SJCRH30 (cell line): ENCODE results near the gene CHRNA1. TPM values are rescaled to one million over a fixed set of nuclear protein-coding genes. Genes with fewer than 3 reads are reported as not detected.
"Not testable (repeated sequence)": the region's sequence is repeated elsewhere in the genome, so short reads cannot be mapped to it uniquely, and the experiment has no call there.

ENCODE experiments used
- DNase-seq, 2 experiments: peaks; one replicate each; pipeline ENCODE4 v3.0.0-alpha.2; 2015 to 2020
- H3K27ac ChIP-seq: fragments of 250-450 bp; sonication (Bioruptor Pico); 2 replicates; pipeline ENCODE4 v1.5.1; 2020; ENCODE audit warnings: mild to moderate bottlenecking, moderate library complexity
- H3K27me3 ChIP-seq: fragments of 250-450 bp; sonication (Bioruptor Pico); 2 replicates; pipeline ENCODE4 v1.5.1; 2020; ENCODE audit warnings: mild to moderate bottlenecking, moderate library complexity
- H3K36me3 ChIP-seq: fragments of 250-450 bp; sonication (Bioruptor Pico); 2 replicates; pipeline ENCODE4 v1.5.1; 2020; ENCODE audit warnings: mild to moderate bottlenecking, moderate library complexity
- H3K4me1 ChIP-seq: fragments of 250-450 bp; sonication (Bioruptor Pico); 2 replicates; pipeline ENCODE4 v1.5.1; 2020; ENCODE audit warnings: mild to moderate bottlenecking, moderate library complexity
- H3K4me3 ChIP-seq: fragments of 250-450 bp; sonication (Bioruptor Pico); 2 replicates; pipeline ENCODE4 v1.5.1; 2020; ENCODE audit warnings: mild to moderate bottlenecking, moderate library complexity
- H3K9me3 ChIP-seq: fragments of 250-450 bp; sonication (Bioruptor Pico); replicated peaks from 2 replicates; pipeline ENCODE4 v1.5.1; 2020; ENCODE audit warnings: mild to moderate bottlenecking, moderate library complexity
- total RNA-seq: library from RNA; depleted of rRNA; stranded (reverse); fragments of >200 nt; shearing (Covaris generic); gene quantifications from 2 replicates; pipeline ENCODE4 v1.2.3, GENCODE V29; 2014

Gene CHRNA1
- total RNA-seq, 1 experiment from 2014 or later, result 375 TPM

- H3K4me3 ChIP-seq, result no peak overlapping the region
- no peak for DNase-seq
- no peaks in the 10 kb centered on the region for H3K27me3 ChIP-seq
- H3K4me1 ChIP-seq, result no peaks in the 10 kb centered on the region
- H3K36me3 ChIP-seq, result no peaks in the 10 kb centered on the region
- H3K9me3 ChIP-seq, result no peaks in the 10 kb centered on the region
- no peak overlapping the region for H3K27ac ChIP-seq
These were observed 38.1 kb downstream of the CHRNA1 start for GRCh38 chr2:174726212-174726611.

- no peak for DNase-seq
- no peaks in the 10 kb centered on the region for H3K27me3 ChIP-seq
These were observed 41.2 kb downstream of the CHRNA1 start for GRCh38 chr2:174722942-174723592.

GRCh38 chr2:174719016-174719415, 45.3 kb downstream of the CHRNA1 start:
- Histone ChIP-seq H3K27me3 (no peaks in the 10 kb centered on the region), H3K27ac (no peak overlapping the region), H3K36me3 (no peaks in the 10 kb centered on the region), H3K4me1 (no peaks in the 10 kb centered on the region), H3K4me3 (no peak overlapping the region), H3K9me3 (no peaks in the 10 kb centered on the region; the same call in 1 of the 2 replicates)
- no peak for DNase-seq

More at GRCh38 chr2:174722942-174723592, 41.2 kb downstream of the CHRNA1 start:
- no peak overlapping the region for H3K4me3 ChIP-seq
- H3K9me3 ChIP-seq, result no peaks in the 10 kb centered on the region; the same call in 1 of the 2 replicates
- no peaks in the 10 kb centered on the region for H3K4me1 ChIP-seq
- no peaks in the 10 kb centered on the region for H3K36me3 ChIP-seq
- no peak overlapping the region for H3K27ac ChIP-seq

DNA sequence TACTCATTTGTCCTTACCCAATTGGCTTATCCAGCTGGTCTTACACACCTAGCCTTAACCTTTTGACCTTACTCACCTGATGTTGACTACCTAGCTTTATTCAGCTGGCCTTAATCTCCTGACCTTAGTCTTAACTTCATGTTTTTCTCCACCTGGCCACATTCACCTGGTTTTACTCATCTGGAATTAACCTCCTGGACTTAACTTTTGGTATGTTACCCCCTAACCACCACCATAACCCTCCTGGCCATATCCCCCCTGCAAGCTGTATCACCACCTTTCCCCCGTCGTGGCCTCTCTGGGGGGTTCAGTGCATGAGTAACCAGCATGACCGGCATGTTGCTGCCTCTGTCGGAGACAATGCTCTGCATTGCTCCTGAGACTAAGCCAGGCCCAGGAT, 45.7 kb downstream of the CHRNA1 start:
- Histone ChIP-seq H3K27me3 (no peaks in the 10 kb centered on the region), H3K36me3 (no peaks in the 10 kb centered on the region), H3K27ac (no peak overlapping the region), H3K4me1 (no peaks in the 10 kb centered on the region), H3K9me3 (no peaks in the 10 kb centered on the region; the same call in 1 of the 2 replicates), H3K4me3 (no peak overlapping the region)
- no peak for DNase-seq

DNA sequence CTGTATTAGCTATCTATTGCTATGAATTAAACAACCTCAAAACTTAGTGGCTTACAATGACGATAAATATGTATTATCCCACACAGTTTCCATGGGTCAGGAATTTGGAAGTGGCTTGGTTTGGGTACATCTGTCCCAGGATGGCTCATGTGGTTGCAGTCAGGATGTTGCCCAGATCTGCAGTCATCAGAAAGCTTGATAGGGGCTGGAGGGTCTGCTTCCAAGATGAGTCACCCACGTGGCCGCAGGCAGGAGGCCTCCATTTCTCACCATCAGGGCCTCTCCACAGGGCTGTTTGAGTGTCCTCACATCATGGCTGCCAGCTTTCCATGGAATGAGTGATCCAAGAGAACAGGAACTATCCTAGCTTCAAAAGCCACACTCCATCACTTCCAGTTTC, 46.4 kb downstream of the CHRNA1 start:
- H3K27ac ChIP-seq, result no peak overlapping the region
- DNase-seq, result peak in 1 of 2 experiments; percentile 9
- H3K4me3 ChIP-seq, result no peak overlapping the region
- no peaks in the 10 kb centered on the region; the same call in 1 of the 2 replicates for H3K9me3 ChIP-seq
- H3K27me3 ChIP-seq, result no peaks in the 10 kb centered on the region
- H3K36me3 ChIP-seq, result no peaks in the 10 kb centered on the region
- H3K4me1 ChIP-seq, result no peaks in the 10 kb centered on the region

- no peaks in the 10 kb centered on the region for H3K4me1 ChIP-seq
- no peaks in the 10 kb centered on the region; the same call in 1 of the 2 replicates for H3K9me3 ChIP-seq
- H3K36me3 ChIP-seq, result no peaks in the 10 kb centered on the region
- H3K27me3 ChIP-seq, result no peaks in the 10 kb centered on the region
- H3K4me3 ChIP-seq, result no peak overlapping the region
- H3K27ac ChIP-seq, result no peak overlapping the region
- no peak for DNase-seq
These were observed 47.0 kb downstream of the CHRNA1 start for GRCh38 chr2:174717273-174717672.

DNA sequence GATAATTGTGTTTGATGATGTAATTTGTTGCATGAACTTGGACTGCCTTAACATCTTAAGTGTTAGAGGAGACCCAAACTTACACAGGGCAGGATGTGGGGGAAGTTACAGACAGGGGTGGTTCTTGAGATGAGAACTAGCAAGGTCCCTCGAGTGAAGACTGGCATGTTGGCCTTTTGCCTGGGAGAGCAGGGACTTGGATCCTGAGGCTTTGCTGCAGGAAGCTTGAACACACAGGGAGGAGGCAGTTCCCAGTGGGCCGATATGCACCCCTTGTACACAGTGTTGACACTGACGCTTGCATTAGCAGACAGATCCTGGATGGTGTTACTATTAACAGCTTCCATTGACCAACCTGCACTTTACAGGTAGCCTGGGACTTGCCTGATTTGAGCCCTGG, 47.5 kb downstream of the CHRNA1 start:
- DNase-seq, result no peak
- Histone ChIP-seq H3K27ac (no peak overlapping the region), H3K36me3 (no peaks in the 10 kb centered on the region), H3K9me3 (no peaks in the 10 kb centered on the region; the same call in 1 of the 2 replicates), H3K4me3 (no peak overlapping the region), H3K4me1 (no peaks in the 10 kb centered on the region), H3K27me3 (no peaks in the 10 kb centered on the region)

DNA sequence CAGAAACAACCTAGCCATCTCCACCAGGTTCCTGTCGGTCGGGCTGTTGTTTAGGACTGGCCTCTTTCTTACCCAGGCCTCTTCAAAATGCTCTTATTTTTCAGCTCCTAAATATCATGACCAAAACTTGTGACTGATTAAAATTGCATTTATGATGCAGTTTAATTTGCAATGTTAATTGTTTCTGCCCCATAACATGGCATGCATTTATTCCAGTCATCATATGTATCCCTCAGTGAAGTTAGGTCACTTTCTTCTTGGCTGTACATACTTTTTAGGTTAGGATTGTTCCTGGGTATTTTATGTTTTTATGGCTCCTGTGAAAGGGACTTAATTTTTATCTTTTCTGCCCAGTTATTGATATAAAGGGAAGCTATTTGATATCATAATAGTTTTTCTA, 50.6 kb downstream of the CHRNA1 start:
- no peak for DNase-seq
- Histone ChIP-seq H3K4me3 (no peak overlapping the region), H3K27me3 (no peaks in the 10 kb centered on the region), H3K36me3 (no peaks in the 10 kb centered on the region), H3K4me1 (no peaks in the 10 kb centered on the region), H3K9me3 (no peaks in the 10 kb centered on the region; the same call in 1 of the 2 replicates), H3K27ac (no peak overlapping the region)

DNA sequence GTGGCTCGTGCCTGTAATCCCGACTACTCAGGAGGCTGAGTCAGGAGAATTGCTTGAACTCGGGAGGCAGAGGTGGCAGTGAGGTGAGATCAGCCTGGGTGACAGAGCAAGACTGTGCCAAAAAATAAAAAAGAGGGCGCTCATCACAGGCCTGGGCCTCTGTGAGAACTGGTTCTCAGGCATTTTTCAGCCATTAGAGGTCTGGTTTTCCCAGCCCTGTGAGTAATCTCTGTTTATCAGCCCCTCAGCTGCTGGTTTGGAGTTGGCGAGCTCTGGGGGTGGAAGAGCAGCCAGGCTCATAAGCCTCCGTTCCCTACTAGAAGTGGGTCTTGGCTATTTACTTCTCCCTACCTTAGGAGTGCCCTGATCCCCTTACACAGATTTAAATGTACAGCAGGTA, 53.1 kb downstream of the CHRNA1 start:
- Histone ChIP-seq H3K27ac (no peak overlapping the region), H3K36me3 (no peaks in the 10 kb centered on the region), H3K27me3 (no peaks in the 10 kb centered on the region), H3K4me1 (no peaks in the 10 kb centered on the region), H3K4me3 (no peak overlapping the region), H3K9me3 (no peaks in the 10 kb centered on the region)
- DNase-seq, result peak in 1 of 2 experiments; percentile 9

DNA sequence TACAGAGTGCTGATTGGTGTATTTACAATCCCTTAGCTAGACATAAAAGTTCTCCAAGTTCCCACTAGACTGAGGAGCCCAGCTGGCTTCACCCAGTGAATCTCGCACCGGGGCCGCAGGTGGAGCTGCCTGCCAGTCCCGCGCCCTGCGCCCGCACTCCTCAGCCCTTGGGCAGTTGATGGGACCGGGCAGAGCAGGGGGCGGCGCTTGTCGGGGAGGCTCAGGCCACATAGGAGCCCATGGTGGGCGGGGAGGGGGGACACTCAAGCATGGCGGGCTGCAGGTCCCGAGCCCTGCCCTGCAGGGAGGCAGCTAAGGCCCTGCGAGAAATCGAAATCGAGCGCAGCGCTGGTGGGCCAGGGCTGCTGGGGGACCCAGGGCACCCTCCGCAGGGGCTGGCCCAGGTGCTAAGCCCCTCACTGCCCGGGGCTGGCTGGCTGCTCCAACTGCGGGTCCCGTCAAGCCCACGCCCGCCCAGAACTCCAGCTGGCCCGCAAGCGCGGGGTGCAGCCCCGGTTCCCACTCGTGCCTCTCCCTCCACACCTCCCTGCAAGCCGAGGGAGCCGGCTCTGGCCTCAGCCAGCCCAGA, 54.8 kb downstream of the CHRNA1 start:
- not testable (repeated sequence) for H3K4me1 ChIP-seq, H3K9me3 ChIP-seq, DNase-seq, H3K36me3 ChIP-seq, H3K27me3 ChIP-seq, H3K27ac ChIP-seq, H3K4me3 ChIP-seq

- Histone ChIP-seq H3K27ac (no peak overlapping the region), H3K36me3 (no peaks in the 10 kb centered on the region), H3K4me1 (no peaks in the 10 kb centered on the region), H3K4me3 (no peak overlapping the region), H3K9me3 (no peaks in the 10 kb centered on the region), H3K27me3 (no peaks in the 10 kb centered on the region)
- no peak for DNase-seq
These were observed 55.6 kb downstream of the CHRNA1 start for GRCh38 chr2:174708713-174709112.

DNA sequence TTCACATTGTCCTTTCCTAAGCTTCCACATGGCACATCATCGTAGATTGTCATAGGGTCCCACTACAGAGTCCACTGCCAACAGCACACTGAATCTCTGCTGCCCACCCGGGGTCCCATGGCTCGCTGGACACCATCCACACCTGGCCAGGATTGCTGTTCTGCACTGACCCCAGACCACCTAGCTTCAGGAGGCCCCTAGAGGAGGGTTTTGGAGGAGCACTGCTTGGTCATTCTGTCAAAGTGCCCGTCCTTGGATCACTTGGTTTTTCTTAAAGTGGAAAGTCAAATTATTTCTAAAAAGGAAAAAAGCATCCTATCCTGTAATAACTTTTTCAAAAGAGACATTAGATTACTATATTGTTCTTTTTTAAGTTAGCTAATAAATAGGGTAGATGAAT, 59.0 kb downstream of the CHRNA1 start:
- Histone ChIP-seq H3K36me3 (no peaks in the 10 kb centered on the region), H3K4me3 (no peak overlapping the region), H3K27me3 (no peaks in the 10 kb centered on the region), H3K27ac (no peak overlapping the region), H3K9me3 (no peaks in the 10 kb centered on the region), H3K4me1 (no peaks in the 10 kb centered on the region)
- no peak for DNase-seq

DNA sequence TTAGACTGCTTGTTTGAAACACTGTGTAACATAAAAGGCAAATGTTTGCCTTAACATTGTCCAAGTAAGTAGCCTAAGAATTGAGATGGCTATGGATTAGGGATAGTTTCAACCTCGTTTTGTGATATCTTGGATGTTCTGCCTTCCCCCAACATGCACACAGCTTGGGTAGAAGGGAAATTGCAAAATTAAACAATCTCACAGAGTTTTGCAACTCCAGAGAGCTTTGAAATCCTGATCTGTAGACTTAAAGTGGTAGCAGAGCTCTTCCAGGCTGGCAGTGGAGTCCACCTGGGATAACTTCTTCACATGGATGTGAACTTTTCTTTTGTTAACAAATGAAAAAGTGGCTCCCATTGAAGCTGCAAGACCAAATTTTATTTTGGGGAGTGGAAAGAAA, 59.6 kb downstream of the CHRNA1 start:
- Histone ChIP-seq H3K9me3 (no peaks in the 10 kb centered on the region), H3K4me3 (no peak overlapping the region), H3K27ac (no peak overlapping the region), H3K36me3 (no peaks in the 10 kb centered on the region), H3K4me1 (no peaks in the 10 kb centered on the region), H3K27me3 (no peaks in the 10 kb centered on the region)
- DNase-seq, result no peak

GRCh38 chr2:174704061-174704460, 60.2 kb downstream of the CHRNA1 start:
- no peaks in the 10 kb centered on the region for H3K9me3 ChIP-seq
- no peak for DNase-seq
- no peaks in the 10 kb centered on the region for H3K36me3 ChIP-seq
- H3K4me1 ChIP-seq, result no peaks in the 10 kb centered on the region
- no peak overlapping the region for H3K27ac ChIP-seq
- no peaks in the 10 kb centered on the region for H3K27me3 ChIP-seq
- H3K4me3 ChIP-seq, result no peak overlapping the region

DNA sequence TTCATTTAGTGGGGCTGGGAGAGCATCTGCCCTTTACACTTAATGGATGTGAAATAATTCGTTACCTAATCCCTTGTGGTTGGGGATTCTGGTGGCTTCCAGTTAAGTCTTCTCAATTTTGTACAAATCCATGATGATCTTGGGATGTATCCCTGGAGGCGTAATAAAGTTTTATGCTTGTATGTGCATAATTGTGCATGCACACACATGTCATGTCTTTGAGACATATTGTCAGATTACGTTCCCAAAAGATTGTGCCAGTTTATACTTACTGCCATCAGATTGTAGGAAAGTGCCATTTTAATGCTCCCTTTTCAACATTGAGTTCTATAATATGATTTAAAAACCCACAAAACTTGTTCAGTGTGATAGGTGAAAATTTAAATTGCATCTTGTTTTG, 60.8 kb downstream of the CHRNA1 start:
- H3K4me1 ChIP-seq, result no peaks in the 10 kb centered on the region
- H3K4me3 ChIP-seq, result no peak overlapping the region
- no peaks in the 10 kb centered on the region for H3K36me3 ChIP-seq
- no peaks in the 10 kb centered on the region for H3K27me3 ChIP-seq
- H3K9me3 ChIP-seq, result no peaks in the 10 kb centered on the region
- DNase-seq, result no peak
- no peak overlapping the region for H3K27ac ChIP-seq

GRCh38 chr2:174702541-174702940, 61.7 kb downstream of the CHRNA1 start:
- H3K27ac ChIP-seq, result no peak overlapping the region
- no peaks in the 10 kb centered on the region for H3K36me3 ChIP-seq
- H3K4me3 ChIP-seq, result no peak overlapping the region
- no peak for DNase-seq
- H3K4me1 ChIP-seq, result no peaks in the 10 kb centered on the region
- no peaks in the 10 kb centered on the region for H3K9me3 ChIP-seq
- no peaks in the 10 kb centered on the region for H3K27me3 ChIP-seq
